ENCODE data around the gene OR2M5. TPM values are rescaled to one million over a fixed set of nuclear protein-coding genes. Genes with fewer than 3 reads are reported as not detected.

The OR2M5 gene
- total and polyA plus RNA-seq, 2 of the 8 experiments (the other 6 are each of a cell fraction or from before 2014, with no cell fraction given) = not detected

GRCh38 chr1:248114890-248115289 is 30.1 kb upstream of the OR2M5 start (continued):
- no peak for TF ChIP-seq POLR2A (IDR thresholded peaks at IDR 0.05; ENCODE audit: control extremely low read depth in 1 of 2, low read depth in 2 of 2, low read length in 2 of 2)
- no peak for TF ChIP-seq FOSL1 (IDR thresholded peaks at IDR 0.05; ENCODE audit: insufficient read depth, low read depth, low read length)
- no peak for TF ChIP-seq CHD1 (IDR thresholded peaks at IDR 0.05; ENCODE audit: low read depth, low read length)
- no peak for TF ChIP-seq HDAC2 (IDR thresholded peaks at IDR 0.05; ENCODE audit: borderline replicate concordance in 1 of 2, low read depth in 2 of 2, low read length in 2 of 2)
- no peak for TF ChIP-seq TBP (IDR thresholded peaks at IDR 0.05; ENCODE audit: low read depth, low read length)
- TF ChIP-seq SRF (IDR thresholded peaks at IDR 0.05; ENCODE audit: low read depth, low read length) = no peak
- no peak for TF ChIP-seq RBBP5 (IDR thresholded peaks at IDR 0.05; ENCODE audit: borderline replicate concordance, low read depth, low read length)
- no peak for TF ChIP-seq NANOG (IDR thresholded peaks at IDR 0.05; ENCODE audit: insufficient read depth, low read depth, low read length, poor library complexity, severe bottlenecking)
- no peak for TF ChIP-seq RAD21 (IDR thresholded peaks at IDR 0.05 in 1 of 2, conservative IDR thresholded peaks at IDR 0.05 in 1 of 2; ENCODE audit: low read depth in 2 of 2, low read length in 2 of 2)
- no peak for TF ChIP-seq JUN (IDR thresholded peaks at IDR 0.05; ENCODE audit: low read depth, low read length)
- no peak for TF ChIP-seq HDAC6 (IDR thresholded peaks at IDR 0.05; ENCODE audit: low read depth, low read length)
- TF ChIP-seq PHF8 (conservative IDR thresholded peaks at IDR 0.05; ENCODE audit: low read depth, low read length) = no peak
- TF ChIP-seq EZH2 (IDR thresholded peaks at IDR 0.05; ENCODE audit: low read depth, low read length, severe bottlenecking) = no peak
- TF ChIP-seq SP2 (IDR thresholded peaks at IDR 0.05; ENCODE audit: low read length) = no peak
- TF ChIP-seq ASH2L (IDR thresholded peaks at IDR 0.05; ENCODE audit: low read length) = no peak
- TF ChIP-seq KDM4A (IDR thresholded peaks at IDR 0.05; ENCODE audit: low read depth, low read length, severe bottlenecking) = no peak
- no peak for TF ChIP-seq EGR1 (IDR thresholded peaks at IDR 0.05; ENCODE audit: borderline replicate concordance, low read depth, low read length)
